Measurements from ENCODE around the gene XRCC4. TPM values are rescaled to one million over a fixed set of nuclear protein-coding genes. Genes with fewer than 3 reads are reported as not detected.

The XRCC4 gene
- total RNA-seq, 1 experiment from 2014 or later: 10.8 TPM

- no peak overlapping the region for H3T11ph ChIP-seq (ENCODE audit: low read length)
- no peak overlapping the region for H2BK120ac ChIP-seq (ENCODE audit: low read depth, low read length, poor library complexity, severe bottlenecking)
- no peak overlapping the region for H3K23ac ChIP-seq (ENCODE audit: insufficient read length, low read depth, low read length)
- Mint-ChIP-seq H3K9me3 (peaks cover 0 to 4% of the 10 kb centered on the region in 2 experiments; a peak in 1 of 5 replicates), H3K27ac (no peak overlapping the region), H3K4me3 (no peak overlapping the region), H3K4me1 (no peaks in the 10 kb centered on the region), H3K36me3 (ENCODE audit: insufficient read depth in 1 of 3, low read depth in 3 of 3) (peaks cover 0 to 9% (median 4%) of the 10 kb centered on the region in 3 experiments; a peak in 4 of 7 replicates), H3K27me3 (ENCODE audit: low read depth) (no peaks in the 10 kb centered on the region)
- H3K9me3 ChIP-seq (ENCODE audit: control insufficient read depth, low read depth, low read length): no peaks in the 10 kb centered on the region
- H2BK20ac ChIP-seq (ENCODE audit: low read depth, low read length, poor library complexity, severe bottlenecking): no peak overlapping the region
- H3K18ac ChIP-seq (ENCODE audit: insufficient read length, low read depth, low read length): no peak overlapping the region
- no peak overlapping the region for H4K91ac ChIP-seq (ENCODE audit: insufficient read length, low read depth, low read length)
- H3K14ac ChIP-seq (ENCODE audit: insufficient read depth, low read length): no peak overlapping the region
- TF ChIP-seq, protein P1, sequence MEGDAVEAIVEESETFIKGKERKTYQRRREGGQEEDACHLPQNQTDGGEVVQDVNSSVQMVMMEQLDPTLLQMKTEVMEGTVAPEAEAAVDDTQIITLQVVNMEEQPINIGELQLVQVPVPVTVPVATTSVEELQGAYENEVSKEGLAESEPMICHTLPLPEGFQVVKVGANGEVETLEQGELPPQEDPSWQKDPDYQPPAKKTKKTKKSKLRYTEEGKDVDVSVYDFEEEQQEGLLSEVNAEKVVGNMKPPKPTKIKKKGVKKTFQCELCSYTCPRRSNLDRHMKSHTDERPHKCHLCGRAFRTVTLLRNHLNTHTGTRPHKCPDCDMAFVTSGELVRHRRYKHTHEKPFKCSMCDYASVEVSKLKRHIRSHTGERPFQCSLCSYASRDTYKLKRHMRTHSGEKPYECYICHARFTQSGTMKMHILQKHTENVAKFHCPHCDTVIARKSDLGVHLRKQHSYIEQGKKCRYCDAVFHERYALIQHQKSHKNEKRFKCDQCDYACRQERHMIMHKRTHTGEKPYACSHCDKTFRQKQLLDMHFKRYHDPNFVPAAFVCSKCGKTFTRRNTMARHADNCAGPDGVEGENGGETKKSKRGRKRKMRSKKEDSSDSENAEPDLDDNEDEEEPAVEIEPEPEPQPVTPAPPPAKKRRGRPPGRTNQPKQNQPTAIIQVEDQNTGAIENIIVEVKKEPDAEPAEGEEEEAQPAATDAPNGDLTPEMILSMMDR (conservative IDR thresholded peaks at IDR 0.05): no peak
- H3K79me2 ChIP-seq (ENCODE audit: insufficient read depth, low read length): no peaks in the 10 kb centered on the region
- no peak overlapping the region for H3K4ac ChIP-seq (ENCODE audit: low read depth, low read length)
- H2BK15ac ChIP-seq (ENCODE audit: low read depth, low read length): no peak overlapping the region
- no peaks in the 10 kb centered on the region for H3K79me1 ChIP-seq (ENCODE audit: insufficient read depth, low read depth, low read length, poor library complexity, severe bottlenecking)
- H2AK5ac ChIP-seq (ENCODE audit: insufficient read length, low read length): no peak overlapping the region
- H4K8ac ChIP-seq (replicated peaks; ENCODE audit: insufficient read length, low read depth, low read length): no peak overlapping the region
- H3K4me1 ChIP-seq (ENCODE audit: insufficient read depth, low read length): no peaks in the 10 kb centered on the region
- H3K56ac ChIP-seq (ENCODE audit: insufficient read length, low read depth, low read length): no peak overlapping the region
- no peaks in the 10 kb centered on the region for H3K27me3 ChIP-seq (ENCODE audit: insufficient read depth, low read length)
- H3K27ac ChIP-seq (ENCODE audit: insufficient read length, low read depth, low read length): no peak overlapping the region
- H2BK12ac ChIP-seq (ENCODE audit: insufficient read length, low read depth, low read length): no peak overlapping the region
- H3K23me2 ChIP-seq (ENCODE audit: insufficient read length, low read depth, low read length, poor library complexity, severe bottlenecking): no peaks in the 10 kb centered on the region
- H2AFZ ChIP-seq (ENCODE audit: low read length): no peak overlapping the region
- no peak overlapping the region for H4K5ac ChIP-seq (ENCODE audit: insufficient read length, low read depth, low read length)
- no peaks in the 10 kb centered on the region for H4K20me1 ChIP-seq (ENCODE audit: control insufficient read depth, insufficient read depth, insufficient read length)
- no peak overlapping the region for H3K4me2 ChIP-seq (ENCODE audit: insufficient read depth, insufficient read length, low read length)
- no peak for DNase-seq
- no peak overlapping the region for H2BK5ac ChIP-seq (ENCODE audit: insufficient read length, low read length)
- no peak overlapping the region for H3K9ac ChIP-seq (ENCODE audit: extremely low read depth, insufficient read length, low read length)
These were observed 67.9 kb downstream of the XRCC4 start for GRCh38 chr5:83145241-83145640.
